B cell (primary cell): ENCODE measurements around the gene ENPP4. TPM values are rescaled to one million over a fixed set of nuclear protein-coding genes. Genes with fewer than 3 reads are reported as not detected.

Source experiments
- ATAC-seq: fragments of 200-7000 bp; cut with Tn5 transposase; one replicate; pipeline ENCODE4 v1.10.0; 2021; ENCODE audit warnings: low read depth, mild to moderate bottlenecking, moderate number of reproducible peaks, moderate library complexity
- CTCF ChIA-PET: fragments of 350-600 bp; sonication (Branson Sonifier 250); formaldehyde crosslinking; loops from one replicate; lab custom pipeline; 2021; ENCODE audit warnings: antibody characterized with exemption, inconsistent platforms; lab: Charles Lee
- POLR2A ChIA-PET: fragments of 350-600 bp; sonication (Branson Sonifier 250); formaldehyde crosslinking; loops from one replicate; lab custom pipeline; 2021; ENCODE audit warnings: antibody characterized with exemption; lab: Charles Lee
- DNase-seq: peaks from one replicate; pipeline ENCODE4 v3.0.0; 2013
- H2AFZ ChIP-seq: 2 replicates; pipeline ENCODE4 v1.6.1; 2012; ENCODE audit warnings: mild to moderate bottlenecking, low read depth, low read length; ENCODE audit not compliant: insufficient read depth, poor library complexity, severe bottlenecking
- H3K27ac ChIP-seq, 2 donors: 1 replicate in 1 of 2; 2 replicates in 1 of 2; pipeline ENCODE4 v1.5.1; 2012 to 2013; ENCODE audit warnings: low read length in 2 of 2, mild to moderate bottlenecking in 2 of 2, moderate library complexity in 1 of 2
- H3K27me3 ChIP-seq, 4 experiments: fragments of 200-600 bp in 1 of 4; sonication (generic) in 1 of 4; replicated peaks in 1 of 4; 1 replicate in 2 of 4; 2 replicates in 2 of 4; pipeline versions ENCODE4 v1.6.1 to v1.7.0; 2013 to 2016; ENCODE audit warnings: low read length in 3 of 4, mild to moderate bottlenecking in 2 of 4, mixed read lengths in 1 of 4, moderate library complexity in 1 of 4; ENCODE audit not compliant: insufficient read depth in 4 of 4, control insufficient read depth in 3 of 4; ENCODE audit errors: control extremely low read depth in 1 of 4
- H3K36me3 ChIP-seq, 2 experiments: replicated peaks in 1 of 2; 1 replicate in 1 of 2; 2 replicates in 1 of 2; pipeline versions ENCODE4 v1.6.1 to v1.7.1; 2013; ENCODE audit warnings: low read length in 1 of 2; ENCODE audit not compliant: insufficient read depth in 2 of 2, control insufficient read depth in 1 of 2; ENCODE audit errors: control extremely low read depth in 1 of 2, extremely low read depth in 1 of 2
- H3K4me1 ChIP-seq, 2 donors: fragments of 200-600 bp in 1 of 2; sonication (generic) in 1 of 2; 1 replicate in 1 of 2; 2 replicates in 1 of 2; pipeline versions ENCODE4 v1.5.1 to v1.6.1; 2013 to 2017; ENCODE audit warnings: low read length in 2 of 2; ENCODE audit not compliant: control insufficient read depth in 2 of 2, insufficient read depth in 2 of 2
- H3K4me2 ChIP-seq: replicated peaks from 2 replicates; pipeline ENCODE3; 2012; ENCODE audit warnings: mild to moderate bottlenecking, low read depth, low read length; ENCODE audit not compliant: poor library complexity, severe bottlenecking
- H3K4me3 ChIP-seq, 5 experiments: fragments of 200-600 bp in 1 of 5; sonication (generic) in 1 of 5; 1 replicate in 3 of 5; 2 replicates in 2 of 5; pipeline versions ENCODE4 v1.5.1 to v1.7.0; 2011 to 2016; ENCODE audit warnings: low read length in 4 of 5, mild to moderate bottlenecking in 4 of 5, low read depth in 2 of 5, control low read depth in 1 of 5, moderate library complexity in 1 of 5; ENCODE audit not compliant: insufficient read depth in 1 of 5; ENCODE audit errors: control extremely low read depth in 1 of 5, extremely low read depth in 1 of 5
- H3K79me2 ChIP-seq: fragments of 200-600 bp; sonication (generic); one replicate; pipeline ENCODE4 v1.6.0; 2016; ENCODE audit warnings: low read length; ENCODE audit not compliant: control insufficient read depth, insufficient read depth
- H3K9ac ChIP-seq: fragments of 200-600 bp; sonication (generic); 2 replicates; pipeline ENCODE4 v1.6.1; 2017; ENCODE audit warnings: mild to moderate bottlenecking, low read length, moderate library complexity
- H3K9me3 ChIP-seq, 3 donors: one replicate each; pipeline versions ENCODE4 v1.6.1 to v1.7.1; 2013; ENCODE audit warnings: low read length in 2 of 3; ENCODE audit not compliant: control insufficient read depth in 2 of 3, insufficient read depth in 1 of 3; ENCODE audit errors: control extremely low read depth in 1 of 3
- H4K20me1 ChIP-seq: 2 replicates; pipeline ENCODE4 v1.6.0; 2012; ENCODE audit warnings: mild to moderate bottlenecking, low read length; ENCODE audit not compliant: insufficient read depth, control insufficient read depth, poor library complexity, severe bottlenecking
- H3K27ac Mint-ChIP-seq: one replicate; pipeline ENCODE4 v1.8.0; 2021; ENCODE audit warnings: mixed read lengths
- H3K27me3 Mint-ChIP-seq: one replicate; pipeline ENCODE4 v1.8.0; 2021; ENCODE audit warnings: mixed read lengths
- H3K4me1 Mint-ChIP-seq: one replicate; pipeline ENCODE4 v1.8.0; 2021; ENCODE audit warnings: mixed read lengths
- H3K4me3 Mint-ChIP-seq: one replicate; pipeline ENCODE4 v1.8.0; 2021; ENCODE audit warnings: mixed read lengths
- H3K9me3 Mint-ChIP-seq: one replicate; pipeline ENCODE4 v1.8.0; 2022; ENCODE audit warnings: mixed read lengths; ENCODE audit not compliant: insufficient read depth
- EZH2 ChIP-seq: IDR thresholded peaks from 2 replicates; pipeline ENCODE4 v1.6.1; 2012; ENCODE audit warnings: borderline replicate concordance, low read depth, mild to moderate bottlenecking, moderate library complexity, low read length; ENCODE audit not compliant: insufficient read depth, poor library complexity, severe bottlenecking
- WGBS: methylation state at CpG from one replicate; pipeline ENCODE4 v1.1.5; 2013; ENCODE audit warnings: missing lambda C conversion rate; ENCODE audit not compliant: insufficient coverage; 5-methylcytosine and 5-hydroxymethylcytosine counted together
- intact Hi-C: fragments of 100-400 bp; cut with micrococcal nuclease; formaldehyde crosslinking; loops from one replicate; pipeline ENCODE4 v1.10.0; 2022
- polyA minus RNA-seq: library from RNA; depleted of rRNA, polyadenylated mRNA; stranded (reverse); fragments of >200 nt; gene quantifications from 2 replicates; pipeline ENCODE4 v1.2.3, GENCODE V29; 2012
- polyA plus RNA-seq: library from polyadenylated mRNA; depleted of rRNA; stranded (reverse); fragments of >200 nt; gene quantifications from 2 replicates; pipeline ENCODE4 v1.2.3, GENCODE V29; 2012
- total RNA-seq, 2 donors: library from RNA; stranded (reverse); fragments of 120-200 nt in 1 of 2; gene quantifications; 1 replicate in 1 of 2; 2 replicates in 1 of 2; pipeline versions ENCODE4 v1.2.3 to v1.2.4, GENCODE V29; 2013 to 2022
- TF ChIP-seq, protein P1 (sequence below): fragments of 200-600 bp; IDR thresholded peaks from one replicate; pipeline ENCODE4 v1.8.0; 2022; ENCODE audit warnings: antibody characterized with exemption, mild to moderate bottlenecking

Gene ENPP4, protein sequence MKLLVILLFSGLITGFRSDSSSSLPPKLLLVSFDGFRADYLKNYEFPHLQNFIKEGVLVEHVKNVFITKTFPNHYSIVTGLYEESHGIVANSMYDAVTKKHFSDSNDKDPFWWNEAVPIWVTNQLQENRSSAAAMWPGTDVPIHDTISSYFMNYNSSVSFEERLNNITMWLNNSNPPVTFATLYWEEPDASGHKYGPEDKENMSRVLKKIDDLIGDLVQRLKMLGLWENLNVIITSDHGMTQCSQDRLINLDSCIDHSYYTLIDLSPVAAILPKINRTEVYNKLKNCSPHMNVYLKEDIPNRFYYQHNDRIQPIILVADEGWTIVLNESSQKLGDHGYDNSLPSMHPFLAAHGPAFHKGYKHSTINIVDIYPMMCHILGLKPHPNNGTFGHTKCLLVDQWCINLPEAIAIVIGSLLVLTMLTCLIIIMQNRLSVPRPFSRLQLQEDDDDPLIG
- total RNA-seq (10.0 and 10.1 TPM in 2 replicates), polyA plus RNA-seq (2.9 and 3.3 TPM in 2 replicates), polyA minus RNA-seq (3.8 and 4.6 TPM in 2 replicates)
- total RNA-seq (2013) = 13.0 TPM

DNA sequence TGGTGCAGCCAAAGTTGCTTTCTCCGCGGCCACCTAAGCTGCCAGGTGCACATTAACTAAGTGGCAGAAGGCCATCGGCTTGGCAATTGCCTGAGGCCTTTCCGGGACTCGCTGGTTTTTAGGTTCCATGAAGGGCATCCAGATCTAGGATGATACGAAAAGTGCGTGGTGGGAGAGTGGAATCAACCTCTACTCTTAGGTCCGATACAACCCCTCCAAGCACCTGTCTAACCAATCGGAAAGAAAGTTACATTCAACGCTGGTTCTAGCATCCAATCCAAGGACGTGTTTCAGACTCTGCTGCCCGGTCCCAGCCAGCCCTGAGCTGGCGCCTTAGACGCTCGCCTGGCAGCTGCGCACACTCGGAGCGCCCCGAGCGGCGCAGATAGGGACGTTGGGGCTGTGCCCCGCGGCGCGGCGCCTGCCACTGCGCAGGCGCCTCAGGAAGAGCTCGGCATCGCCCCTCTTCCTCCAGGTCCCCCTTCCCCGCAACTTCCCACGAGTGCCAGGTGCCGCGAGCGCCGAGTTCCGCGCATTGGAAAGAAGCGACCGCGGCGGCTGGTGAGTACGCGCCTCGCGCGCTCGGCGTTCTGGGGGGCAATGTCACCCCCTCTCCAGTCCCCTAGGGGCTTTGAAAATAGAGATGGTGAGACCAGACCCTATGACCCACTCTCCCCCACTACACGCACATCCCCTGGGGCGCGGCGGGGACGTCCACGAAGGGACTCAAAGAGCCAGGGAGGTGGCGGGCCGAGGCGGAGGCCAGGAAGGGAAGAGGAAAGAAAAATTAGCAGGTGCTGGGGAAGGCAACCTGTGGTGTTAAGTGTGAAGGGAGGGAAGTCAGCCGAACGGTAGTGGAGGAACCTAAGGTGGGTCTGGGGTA is at the start of gene ENPP4:
Gene ENPP4 (plus strand): TSS at position 361 of the 883 bp plus-strand sequence. CDS start 9,595 bp downstream, outside the sequence.
- Histone ChIP-seq H4K20me1 (no peaks in the 10 kb centered on the region), H3K36me3 (no peaks in the 10 kb centered on the region), H3K4me3 (peak within 1 kb of the TSS; percentile 73 to 96 (median 80)), H3K79me2 (peaks cover 26% of the 10 kb centered on the region), H3K27ac (peak within 1 kb of the TSS; percentile 72 to 78), H3K9me3 (no peaks in the 10 kb centered on the region), H3K9ac (peak within 1 kb of the TSS; percentile 79), H2AFZ (peak within 1 kb of the TSS; percentile 99), H3K27me3 (no peaks in the 10 kb centered on the region), H3K4me1 (peaks cover 23 to 26% of the 10 kb centered on the region in 2 donors), H3K4me2 (peak within 1 kb of the TSS; percentile 91)
- DNase-seq = peak; percentile 98
- no peaks in the 10 kb centered on the region for H3K9me3 Mint-ChIP-seq
- ATAC-seq = peak; percentile 99
- no peak for TF ChIP-seq EZH2
- TF ChIP-seq, protein P1, sequence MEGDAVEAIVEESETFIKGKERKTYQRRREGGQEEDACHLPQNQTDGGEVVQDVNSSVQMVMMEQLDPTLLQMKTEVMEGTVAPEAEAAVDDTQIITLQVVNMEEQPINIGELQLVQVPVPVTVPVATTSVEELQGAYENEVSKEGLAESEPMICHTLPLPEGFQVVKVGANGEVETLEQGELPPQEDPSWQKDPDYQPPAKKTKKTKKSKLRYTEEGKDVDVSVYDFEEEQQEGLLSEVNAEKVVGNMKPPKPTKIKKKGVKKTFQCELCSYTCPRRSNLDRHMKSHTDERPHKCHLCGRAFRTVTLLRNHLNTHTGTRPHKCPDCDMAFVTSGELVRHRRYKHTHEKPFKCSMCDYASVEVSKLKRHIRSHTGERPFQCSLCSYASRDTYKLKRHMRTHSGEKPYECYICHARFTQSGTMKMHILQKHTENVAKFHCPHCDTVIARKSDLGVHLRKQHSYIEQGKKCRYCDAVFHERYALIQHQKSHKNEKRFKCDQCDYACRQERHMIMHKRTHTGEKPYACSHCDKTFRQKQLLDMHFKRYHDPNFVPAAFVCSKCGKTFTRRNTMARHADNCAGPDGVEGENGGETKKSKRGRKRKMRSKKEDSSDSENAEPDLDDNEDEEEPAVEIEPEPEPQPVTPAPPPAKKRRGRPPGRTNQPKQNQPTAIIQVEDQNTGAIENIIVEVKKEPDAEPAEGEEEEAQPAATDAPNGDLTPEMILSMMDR = no peak
- CTCF ChIA-PET = interaction anchor here (0.7 to 3.3 kb wide), 8 partner anchors 9 to 282 kb away, joined by 3 to 20 read pairs (median 6); no protein-coding TSS in a partner anchor
- peaks cover 45% of the 10 kb centered on the region for H3K4me1 Mint-ChIP-seq
- H3K27ac Mint-ChIP-seq = peak within 1 kb of the TSS; percentile 97
- H3K27me3 Mint-ChIP-seq = no peaks in the 10 kb centered on the region
- 0% methylated on average over 31 of the region's 61 CpGs for WGBS
- H3K4me3 Mint-ChIP-seq = peak within 1 kb of the TSS; percentile 99
- intact Hi-C loops = loop anchor here (1.0 to 10.0 kb wide), 8 partner anchors 39 to 753 kb away; partner anchors contain the start of genes CYP39A1, SLC25A27 and SUPT3H
- POLR2A ChIA-PET = interaction anchor here (0.6 kb wide), 2 partner anchors 199 to 247 kb away, joined by 4 read pairs; no protein-coding TSS in a partner anchor
